Inflammatory macrophage treated with lipopolysaccharide for 1 hour (primary cell): ENCODE measurements around the gene RPS25.
"Not testable (repeated sequence)": the region's sequence is repeated elsewhere in the genome, so short reads cannot be mapped to it uniquely, and the experiment has no call there.

ENCODE experiments used
- DNase-seq, 2 donors: peaks; one replicate each; pipeline ENCODE4 v3.0.0-alpha.2; 2020 to 2022

The RPS25 gene

DNA sequence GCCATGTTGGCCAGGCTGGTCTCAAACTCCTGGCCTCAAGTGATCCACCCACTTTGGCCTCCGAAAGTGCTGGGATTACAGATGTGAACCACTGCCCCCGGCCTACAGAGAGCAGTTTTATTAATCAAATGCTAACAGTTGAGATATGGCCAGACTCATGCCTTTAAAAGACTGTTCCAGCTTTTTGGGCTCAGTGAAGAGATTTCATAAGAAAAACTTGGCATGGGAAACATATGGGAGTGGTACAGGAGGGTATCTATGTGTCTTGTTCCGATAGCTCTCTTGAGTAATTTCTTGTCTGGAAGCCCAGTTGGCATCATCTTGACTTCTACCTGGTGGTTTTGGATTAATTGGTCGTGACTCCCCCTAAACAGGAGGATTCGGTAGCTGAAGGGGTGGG, 20.7 kb upstream of the RPS25 start:
- DNase-seq, result no peak

DNA sequence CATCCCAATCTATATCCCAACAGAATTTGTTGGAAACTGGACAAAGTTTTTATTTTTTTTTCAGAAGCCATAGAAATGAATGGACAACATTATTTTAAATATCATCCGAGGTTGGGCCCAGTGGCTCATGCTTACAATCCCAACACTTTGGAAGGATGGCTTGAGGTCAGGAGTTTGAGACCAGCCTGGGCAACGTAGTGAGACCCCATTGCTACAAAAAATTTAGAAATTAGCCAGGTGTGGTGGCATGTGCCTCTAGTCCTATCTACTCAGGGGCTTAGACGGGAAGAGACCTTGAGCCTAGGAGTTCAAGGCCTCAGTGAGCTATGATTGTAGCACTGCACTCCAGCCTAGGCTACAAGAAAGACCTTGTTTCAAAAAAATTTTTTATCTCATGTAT, 16.7 kb upstream of the RPS25 start:
- DNase-seq, result no peak

DNA sequence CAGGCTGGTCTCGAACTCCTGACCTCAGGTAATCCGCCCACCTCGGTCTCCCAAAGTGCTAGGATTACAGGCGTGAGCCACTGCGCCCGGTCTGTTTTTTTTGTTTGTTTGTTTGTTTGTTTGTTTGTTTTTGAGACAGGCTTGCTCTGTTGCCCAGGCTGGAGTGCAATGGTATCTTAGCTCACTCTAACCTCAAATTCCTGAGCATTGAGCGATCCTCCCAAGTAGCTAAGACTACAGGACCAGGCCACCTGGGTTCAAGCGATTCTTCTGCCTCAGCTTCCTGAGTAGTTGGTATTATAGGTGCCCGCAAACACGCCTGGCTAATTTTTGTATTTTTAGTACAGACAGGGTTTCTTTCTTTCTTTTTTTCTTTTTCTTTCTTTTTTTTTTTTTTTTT, 15.3 kb upstream of the RPS25 start:
- not testable (repeated sequence) for DNase-seq

DNA sequence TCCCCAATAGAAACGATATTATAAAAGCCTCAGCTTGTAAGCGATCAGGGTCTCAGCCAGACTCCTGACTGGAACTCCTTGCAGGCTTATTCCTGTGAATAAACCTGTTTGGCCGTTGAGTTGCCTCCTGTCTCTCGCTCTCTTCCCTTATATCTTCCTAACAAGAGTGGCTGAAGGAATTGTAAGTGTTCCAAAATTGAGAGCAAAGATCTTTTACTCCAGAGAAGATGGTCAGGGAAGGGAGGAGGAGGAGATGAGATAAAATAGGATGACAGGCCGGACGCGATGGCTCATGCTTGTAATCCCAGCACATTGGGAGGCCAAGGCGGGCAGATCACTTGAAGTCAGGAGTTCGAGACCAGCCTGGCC, 13.8 kb upstream of the RPS25 start:
- DNase-seq, result no peak

DNA sequence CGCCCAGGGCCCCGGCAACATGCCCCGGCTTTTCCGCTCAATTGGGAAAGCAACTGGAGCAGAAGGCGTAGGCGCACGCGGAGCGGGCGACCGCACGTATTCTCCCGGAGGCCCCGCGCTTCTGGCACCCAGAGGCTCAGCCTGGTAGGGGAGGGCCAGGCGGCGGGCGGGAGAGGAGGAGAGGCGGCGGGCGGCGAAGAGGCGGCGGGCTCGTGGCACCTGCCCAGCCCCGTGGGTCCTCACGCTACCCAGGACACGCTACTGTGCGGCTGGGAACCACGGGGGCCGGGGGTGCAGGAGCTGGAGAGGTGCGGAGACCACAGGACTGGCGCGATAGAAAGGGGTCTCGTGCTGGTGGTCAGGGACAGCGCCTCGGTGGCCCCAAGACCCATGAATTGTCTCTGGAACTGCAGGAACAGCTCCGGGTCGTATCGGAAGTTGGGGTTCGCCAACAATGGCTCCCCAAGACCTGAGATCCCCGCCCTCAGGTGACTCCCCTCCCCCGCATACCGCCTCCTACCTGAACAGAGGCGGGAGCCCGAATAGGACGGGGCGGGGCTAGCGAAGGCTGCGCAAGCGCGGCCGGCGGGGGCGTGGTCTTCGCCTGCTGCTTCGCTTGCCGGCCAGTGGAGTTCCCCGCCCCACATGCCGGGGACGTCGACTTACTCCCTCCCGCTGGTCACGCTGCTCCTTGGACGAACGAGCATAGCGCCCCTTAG, 12.3 kb upstream of the RPS25 start, which contains the start of gene SLC37A4:
TSS of gene SLC37A4 (minus strand) at position 549 of the 719 bp plus-strand sequence.
- peak; percentile 96 to 98 for DNase-seq

DNA sequence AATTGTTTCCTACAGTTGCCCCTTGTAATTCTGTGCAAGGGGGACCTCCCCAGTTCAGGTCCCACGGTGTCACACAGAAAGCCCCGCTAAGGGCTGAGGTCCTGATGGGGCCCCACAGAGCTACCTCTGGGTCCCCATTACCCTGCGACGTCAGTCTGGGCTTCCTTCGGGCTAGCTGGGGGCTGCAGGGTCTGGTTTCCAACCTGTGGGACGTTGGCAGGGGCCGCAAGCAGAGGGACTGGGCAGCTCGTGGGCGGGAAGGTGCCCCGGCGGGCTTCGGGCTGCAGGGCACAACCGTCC, 11.8 kb upstream of the RPS25 start:
- DNase-seq, result no peak

DNA sequence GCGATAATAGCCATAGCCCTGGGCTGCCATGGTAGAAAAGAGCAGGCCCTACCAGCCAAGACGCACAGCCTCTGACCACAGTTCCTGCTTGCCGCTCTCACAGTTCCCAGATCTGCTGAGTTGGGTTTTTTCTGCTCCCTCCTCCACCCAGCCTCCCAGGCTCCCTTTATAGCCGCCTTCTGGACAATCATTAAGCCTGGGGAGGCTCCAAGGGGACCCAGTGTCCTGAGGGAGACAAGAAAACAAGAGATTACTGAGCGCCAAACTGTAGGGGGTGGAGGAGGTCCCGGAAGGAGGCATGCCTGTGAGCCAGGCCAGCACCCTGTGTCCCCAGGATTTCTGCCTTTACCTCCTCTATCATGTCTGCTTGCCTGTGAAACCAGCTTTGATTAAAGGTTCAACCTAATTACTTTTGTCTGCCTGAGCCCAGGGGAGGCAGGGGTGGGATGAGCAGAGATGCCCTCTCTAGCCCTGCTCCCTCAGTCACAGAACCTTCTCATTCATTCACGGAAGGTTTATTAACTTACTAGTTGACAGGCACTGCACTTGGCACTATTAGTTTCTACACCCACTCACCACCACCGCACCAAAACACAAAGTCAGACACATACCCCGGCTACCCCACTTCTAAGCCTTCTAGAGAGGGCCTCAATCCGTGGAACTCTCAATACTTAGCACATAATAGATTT, 11.3 kb upstream of the RPS25 start:
- no peak for DNase-seq

DNA sequence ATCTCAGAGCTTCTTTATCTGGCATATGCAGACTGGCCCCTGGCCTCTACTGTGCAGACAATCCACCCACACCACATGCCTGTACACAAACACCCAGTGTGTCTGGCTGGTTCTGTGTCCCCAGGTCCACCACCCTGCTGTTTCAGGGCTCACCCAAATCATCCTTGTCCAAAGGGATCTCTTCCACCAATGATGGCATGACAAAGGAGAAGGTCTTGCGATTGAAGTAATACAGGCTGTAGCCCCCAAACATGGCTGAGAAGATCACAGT, 10.9 kb upstream of the RPS25 start:
- DNase-seq, result no peak

DNA sequence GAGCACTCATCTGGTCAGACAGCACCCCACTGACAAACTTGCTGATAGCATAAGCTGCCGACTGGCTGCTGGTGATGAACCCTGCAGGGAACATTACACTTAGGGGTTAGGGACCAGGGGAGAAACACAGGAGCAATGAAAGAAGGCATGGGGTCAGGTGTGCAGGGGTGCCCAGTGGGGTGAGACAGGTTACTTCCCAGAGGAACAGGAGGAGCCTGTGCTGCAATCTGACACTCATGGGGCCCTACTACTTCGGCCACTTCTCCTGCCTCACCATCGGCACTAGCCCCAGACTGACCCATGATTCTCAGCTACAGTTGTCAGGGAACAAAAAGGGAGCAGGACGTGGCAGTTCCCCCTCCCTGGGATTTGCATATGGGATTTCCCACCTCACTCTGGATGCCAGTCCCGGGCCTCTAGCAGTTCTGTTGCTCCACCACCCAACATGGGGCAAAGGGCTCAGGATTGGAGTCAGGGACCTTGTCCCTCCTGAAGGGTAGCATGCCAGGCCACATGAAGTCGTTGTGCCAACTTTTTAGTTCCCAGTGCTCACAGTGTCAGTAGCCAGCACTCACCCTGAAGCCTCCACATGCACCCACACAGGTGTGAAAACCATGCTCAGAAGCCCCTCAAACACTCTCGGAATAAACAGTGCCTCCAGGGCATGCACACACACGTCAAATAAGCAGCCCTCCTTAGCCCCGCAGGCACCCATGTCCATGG, 10.4 kb upstream of the RPS25 start:
- peak; percentile 42 to 71 for DNase-seq

DNA sequence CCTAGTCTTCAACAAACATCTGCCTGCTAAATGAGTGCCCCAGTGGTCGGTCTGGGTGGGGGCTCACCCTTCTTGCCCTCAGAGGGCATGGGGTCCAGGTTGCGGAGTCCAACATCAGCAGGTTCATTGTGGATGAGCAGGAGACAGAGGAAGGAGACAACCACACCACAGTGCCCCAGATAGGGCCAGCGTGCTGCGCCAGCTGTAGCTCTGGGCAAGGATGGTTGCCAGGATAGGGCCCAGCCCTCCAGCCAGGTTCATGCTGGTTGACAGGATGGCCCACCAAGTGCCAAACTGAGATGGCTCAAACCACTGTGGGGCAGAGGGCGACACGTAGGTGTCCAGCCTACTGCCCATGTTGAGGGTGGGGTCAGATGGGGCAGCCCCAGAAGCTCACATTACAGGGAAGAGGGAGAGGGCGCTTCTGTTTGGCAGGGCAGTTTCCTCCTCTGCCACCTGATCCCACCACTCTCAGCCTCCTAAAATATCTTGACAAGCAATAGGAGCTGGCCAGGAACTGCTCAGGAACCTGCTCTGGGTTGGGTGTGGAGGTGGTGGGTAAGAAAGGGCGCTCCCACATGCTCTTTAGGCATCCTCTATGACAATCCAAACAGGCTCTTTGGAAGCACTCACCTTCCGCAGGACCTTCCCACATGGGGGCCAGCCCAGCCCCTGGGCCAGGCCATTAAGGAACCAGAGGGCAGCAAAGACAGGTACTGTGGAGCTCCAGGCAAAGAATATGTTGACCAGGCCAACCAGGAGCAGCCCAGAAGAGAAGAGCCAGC, 9.6 kb upstream of the RPS25 start:
- DNase-seq, result no peak

DNA sequence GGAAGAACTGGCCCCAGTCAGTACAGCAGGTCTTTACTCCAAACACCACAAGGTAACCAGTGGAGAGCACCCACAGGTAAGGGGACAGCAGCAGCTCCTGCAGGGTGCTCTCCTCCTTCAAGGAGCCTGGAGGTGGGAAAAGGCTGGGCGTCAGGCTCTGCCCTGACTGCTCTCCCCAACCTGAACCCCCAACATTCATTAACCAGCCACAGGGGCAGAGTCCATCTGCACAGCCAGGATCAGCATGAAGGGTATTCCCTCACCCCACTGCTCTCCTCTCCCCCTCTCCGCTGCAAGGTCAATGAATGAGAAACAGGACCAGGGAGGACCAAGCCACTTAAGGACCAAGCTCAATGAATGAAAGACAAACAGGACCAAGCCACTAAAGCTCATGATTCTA, 8.8 kb upstream of the RPS25 start:
- no peak for DNase-seq

DNA sequence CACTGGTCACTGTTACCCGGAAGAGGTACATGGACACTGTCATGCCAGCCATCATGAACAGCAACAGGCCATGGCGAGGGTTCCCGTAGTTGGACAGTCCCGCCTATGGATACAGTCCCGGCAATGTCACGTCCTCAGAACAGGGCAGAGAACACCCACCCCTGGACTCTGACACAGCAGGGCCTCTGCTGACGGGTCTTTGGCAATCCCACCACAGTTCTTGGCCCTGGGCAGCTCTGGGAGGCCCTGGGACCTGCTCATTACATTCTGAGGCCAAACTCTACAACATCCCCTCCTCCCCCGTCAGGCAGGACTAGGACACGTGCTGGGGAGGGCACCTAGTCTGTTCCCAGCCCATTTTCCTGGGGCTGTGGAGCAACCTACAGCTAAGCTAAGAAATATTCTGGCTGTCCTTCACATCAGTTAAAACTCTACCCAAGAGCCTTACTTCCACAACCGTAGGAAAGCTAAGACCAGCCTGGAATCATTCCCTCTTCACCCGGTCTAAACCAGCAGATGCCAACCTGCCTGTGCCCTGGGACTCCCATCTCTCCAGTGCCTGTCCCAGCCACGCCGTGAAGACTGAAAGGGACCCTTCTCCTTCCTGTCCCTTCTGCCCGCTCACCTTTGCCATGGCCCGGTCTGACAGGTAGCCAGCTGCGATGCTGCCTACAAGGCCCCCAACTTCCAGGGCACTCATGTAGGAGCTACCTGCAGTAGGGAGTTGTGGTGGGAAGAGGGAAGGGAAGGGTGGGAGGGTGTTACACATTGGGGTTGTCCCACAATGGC, 8.0 kb upstream of the RPS25 start:
- DNase-seq, result no peak

DNA sequence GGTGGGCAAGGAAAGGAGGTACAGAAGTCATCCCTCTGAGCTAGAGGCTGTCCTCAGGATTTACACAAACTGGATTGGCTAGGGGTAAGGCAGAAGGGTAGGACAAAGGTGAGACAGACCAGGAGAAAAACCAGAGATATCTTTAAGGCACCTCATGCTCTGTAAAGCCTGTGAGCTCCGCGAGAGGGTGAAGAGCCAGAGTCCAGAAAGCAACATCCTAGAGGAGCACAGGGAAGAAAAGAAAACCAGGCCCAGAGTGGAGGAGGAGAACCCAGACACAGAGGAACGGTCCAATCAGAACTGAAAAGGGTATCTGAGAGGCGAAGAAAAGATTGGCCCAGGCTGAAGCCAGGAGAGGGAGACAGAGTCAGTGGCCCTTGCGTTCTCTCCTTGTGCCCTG, 7.4 kb upstream of the RPS25 start:
- no peak for DNase-seq

DNA sequence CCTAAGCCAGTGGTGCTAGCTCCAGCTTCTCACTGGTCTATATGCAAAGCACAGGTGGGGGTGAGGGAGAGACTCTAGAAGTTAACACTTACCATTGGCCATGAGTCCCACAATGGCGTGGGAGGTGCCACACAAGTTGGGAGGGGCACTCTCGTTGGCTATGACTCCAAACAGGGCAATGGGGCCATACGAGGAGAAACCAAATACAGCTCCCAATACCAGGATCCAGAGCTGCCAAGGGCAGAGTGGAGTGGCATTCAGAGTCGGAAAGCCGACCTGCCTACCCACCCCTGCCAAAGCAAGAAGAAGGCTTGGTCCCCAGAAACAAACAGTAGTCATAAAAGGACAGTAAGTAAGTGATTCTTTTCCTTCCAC, 6.9 kb upstream of the RPS25 start:
- DNase-seq, result no peak

DNA sequence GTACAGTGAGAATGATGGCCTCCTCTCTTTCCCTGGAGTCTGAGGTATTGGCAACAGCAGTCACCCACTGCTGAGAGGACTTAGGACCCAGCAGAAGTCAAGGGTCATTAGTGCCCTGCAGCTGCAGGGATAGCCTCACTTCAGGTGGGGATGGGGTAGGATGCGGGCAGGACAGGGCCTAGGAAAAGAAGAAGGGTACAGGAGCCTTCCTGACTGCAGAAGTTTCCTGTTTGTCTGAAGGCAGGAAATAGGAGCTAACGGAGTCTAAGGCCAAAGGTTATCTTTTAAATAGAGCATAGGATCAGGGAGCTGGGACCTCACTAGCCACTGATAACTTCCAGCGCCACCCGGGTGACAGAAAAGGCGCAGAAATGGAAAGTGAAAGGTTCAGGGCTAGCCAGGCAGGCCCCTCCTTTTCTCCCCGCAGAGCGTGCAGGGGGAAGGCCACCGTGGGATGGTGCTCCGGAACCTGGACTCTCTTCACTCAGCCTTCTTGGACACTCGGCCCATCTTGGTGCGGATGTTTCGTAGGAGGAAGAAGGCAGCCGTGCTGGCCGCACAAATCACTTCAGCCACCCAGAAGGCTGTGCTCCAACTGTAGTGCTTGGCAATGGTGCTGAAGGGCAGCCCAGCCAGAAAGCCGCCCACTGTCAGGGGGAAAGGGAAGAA, 6.4 kb upstream of the RPS25 start:
- no peak for DNase-seq

DNA sequence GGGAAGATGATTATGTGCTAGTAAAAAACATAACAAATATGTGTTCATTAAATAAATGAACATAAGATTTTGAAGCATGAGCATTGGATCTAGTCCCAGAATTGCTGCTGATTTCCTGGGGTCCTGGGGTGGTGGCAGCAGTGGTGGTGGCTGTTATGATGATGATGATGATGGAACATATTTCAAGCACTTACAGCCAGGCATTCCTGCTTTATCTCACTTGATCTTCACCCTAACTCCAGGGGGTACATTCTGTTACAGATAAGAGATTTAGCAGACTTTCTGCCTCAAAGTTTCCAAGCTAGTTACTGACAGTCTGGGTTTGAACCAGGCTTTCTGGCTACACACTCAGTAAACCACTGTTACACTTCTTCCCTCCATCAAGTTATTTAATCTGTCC, 5.6 kb upstream of the RPS25 start:
- no peak for DNase-seq

DNA sequence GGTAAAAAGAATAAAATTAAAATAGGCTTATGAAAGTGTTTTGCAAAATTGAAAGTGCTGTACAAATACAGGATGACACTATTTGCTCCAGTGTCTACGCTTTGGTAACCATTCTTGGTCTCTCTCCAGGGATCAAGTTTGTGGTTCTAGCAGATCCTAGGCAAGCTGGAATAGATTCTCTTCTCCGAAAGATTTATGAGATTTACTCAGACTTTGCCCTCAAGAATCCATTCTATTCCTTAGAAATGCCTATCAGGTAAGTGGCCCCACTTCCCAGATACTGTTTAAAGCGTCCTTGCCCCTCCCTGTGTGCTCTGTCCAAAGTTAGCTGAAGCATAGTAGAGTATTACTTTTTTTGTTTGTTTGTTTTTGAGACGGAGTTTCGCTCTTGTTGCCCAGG, 3.5 kb upstream of the RPS25 start:
- no peak for DNase-seq

DNA sequence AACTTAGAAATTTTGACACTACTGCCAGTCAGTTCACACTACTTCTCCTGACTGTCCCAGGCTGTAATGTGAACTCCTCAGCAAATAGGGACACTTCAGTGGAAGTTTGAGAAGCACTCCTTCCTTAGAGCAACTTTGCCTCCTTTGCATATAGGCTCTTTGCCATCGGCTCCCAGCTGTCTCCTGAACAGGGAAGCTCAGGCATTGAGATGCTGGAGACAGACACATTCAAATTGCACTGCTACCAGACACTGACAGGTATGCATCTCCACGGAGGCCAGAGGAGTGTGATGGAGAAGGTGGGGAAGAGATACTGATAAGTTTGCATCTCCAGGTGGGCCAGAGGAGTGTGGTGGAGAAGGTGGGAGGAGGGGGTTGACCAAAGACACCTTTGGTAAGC, 1.9 kb upstream of the RPS25 start:
- DNase-seq, result no peak

DNA sequence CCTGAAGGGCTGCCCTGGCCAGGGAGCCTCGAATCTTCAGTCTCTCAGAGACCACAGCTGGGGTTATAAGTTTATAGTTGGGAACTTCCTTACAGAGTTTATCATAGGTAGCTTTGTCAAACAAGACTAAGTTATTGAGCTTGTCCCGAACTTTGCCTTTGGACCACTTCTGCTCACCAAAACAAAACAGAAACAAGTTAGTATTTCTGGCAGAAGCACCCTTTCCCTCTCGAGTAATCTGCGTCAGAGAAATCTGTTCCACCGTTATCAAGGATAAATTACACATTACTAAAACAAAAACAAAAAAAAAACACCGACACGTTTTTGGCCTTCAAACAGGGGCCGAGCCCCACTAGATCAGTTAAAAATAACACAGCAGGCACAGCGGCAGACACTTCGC, 766 bp downstream of the RPS25 start:
- not testable (repeated sequence) for DNase-seq

DNA sequence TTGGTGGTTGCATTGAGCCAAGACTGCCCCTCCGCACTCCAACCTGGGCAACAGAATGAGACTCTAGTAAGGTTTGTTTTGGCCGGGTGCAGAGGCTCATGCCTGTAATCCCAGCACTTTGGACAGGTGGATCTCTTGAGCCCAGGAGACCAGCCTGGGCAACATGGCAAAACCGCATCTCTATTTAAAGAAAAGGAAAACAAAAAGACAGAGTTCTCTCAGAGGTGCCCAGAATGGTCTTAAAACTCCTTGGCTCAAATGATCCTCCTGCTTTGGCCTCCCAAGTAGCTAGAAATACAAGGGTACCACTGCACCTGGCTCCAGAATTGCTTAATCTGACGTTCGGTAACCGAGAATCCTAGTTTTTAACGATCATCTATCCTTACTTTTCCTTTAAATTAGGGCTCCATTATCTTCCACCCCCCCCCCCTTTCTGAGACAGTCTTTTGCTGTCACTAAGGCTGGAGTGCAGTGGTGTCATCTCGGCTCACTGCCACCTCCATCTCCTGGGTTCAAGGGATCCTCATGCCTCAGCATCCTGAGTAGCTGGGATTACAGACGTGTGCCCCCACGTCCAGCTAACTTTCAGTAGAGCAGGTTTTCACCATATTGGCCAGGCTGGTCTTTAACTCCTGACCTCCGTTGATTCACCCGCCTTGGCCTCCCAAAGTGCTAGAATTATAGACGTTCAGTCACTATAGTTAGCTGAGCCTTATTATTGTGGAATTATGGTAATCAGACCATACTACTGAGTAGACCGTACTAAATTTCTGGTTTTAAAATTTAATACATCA, 1.7 kb downstream of the RPS25 start:
- DNase-seq, result no peak

DNA sequence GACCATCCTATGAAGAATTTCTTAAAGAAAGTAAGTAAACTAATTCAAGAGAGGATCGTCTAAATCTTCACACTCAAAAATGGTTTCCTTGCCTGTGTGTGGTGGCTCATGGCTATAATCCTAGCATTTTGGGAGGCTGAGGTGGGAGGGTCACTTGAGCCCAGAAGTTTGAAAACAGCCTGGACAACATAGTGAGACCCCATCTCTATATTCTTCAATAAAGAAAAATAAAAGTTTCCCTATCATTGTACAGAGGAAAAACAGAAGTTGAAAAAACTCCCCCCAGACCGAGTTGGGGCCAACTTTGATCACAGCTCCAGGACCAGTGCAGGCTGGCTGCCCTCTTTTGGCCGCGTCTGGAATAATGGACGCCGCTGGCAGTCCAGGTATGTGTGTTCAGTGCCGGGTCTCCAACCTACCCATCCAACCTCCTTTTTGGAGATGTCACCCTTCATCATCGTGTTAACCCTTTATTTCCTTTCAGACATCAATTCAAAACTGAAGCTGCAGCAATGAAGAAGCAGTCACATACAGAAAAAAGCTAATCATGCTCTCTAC, 3.0 kb downstream of the RPS25 start:
- no peak for DNase-seq
